GM21825 (cell line): ENCODE measurements around the gene IARS1.

Experiments used
- ATAC-seq: cut with Tn5 transposase; IDR thresholded peaks from one replicate; pipeline ENCODE4 v1.9.1; 2021; ENCODE audit warnings: mild to moderate bottlenecking, moderate library complexity; ENCODE audit not compliant: unreplicated experiment

Gene IARS1

DNA sequence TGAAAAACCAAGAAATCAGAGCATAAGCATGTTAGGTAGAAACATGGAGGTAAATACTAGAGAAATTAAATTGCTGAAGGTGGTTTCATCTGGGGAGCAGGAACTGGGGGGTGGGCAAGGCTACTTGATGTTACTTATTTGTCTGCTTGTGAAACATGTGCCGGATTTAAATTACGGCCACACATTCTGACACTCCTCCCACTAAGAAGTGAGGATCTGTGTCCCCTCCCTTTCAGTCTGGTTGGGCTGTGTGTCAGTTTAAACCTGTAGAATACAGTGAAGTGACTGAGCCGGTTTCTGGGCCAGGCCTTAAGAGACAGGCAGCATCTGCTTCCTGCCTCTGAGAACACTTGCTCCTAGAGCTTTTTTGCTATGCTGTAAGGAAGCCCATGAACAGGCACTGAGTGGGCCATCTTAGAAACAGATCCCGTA is 2.3 kb upstream of the IARS1 start:
- ATAC-seq = no peak

- no peak for ATAC-seq
These were observed 1.8 kb upstream of the IARS1 start for GRCh38 chr9:92295240-92295790.

- ATAC-seq = no peak
These were observed 790 bp upstream of the IARS1 start for GRCh38 chr9:92294297-92294676.

DNA sequence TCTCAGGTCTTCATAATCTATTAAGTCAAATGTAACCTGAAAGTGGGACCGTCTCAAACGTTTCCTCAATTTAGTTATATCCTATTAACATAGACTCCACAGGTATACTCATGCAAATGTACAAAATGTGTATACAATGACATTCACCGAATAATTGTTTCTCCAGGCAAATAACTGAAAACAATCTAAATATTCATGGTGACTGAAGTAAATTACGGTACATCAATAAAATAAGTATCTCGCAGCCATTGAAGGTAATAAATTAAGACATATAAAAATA is 482 bp downstream of the IARS1 start:
- ATAC-seq = no peak

GRCh38 chr9:92292338-92293074 is 991 bp downstream of the IARS1 start:
- no peak for ATAC-seq

- no peak for ATAC-seq
These were observed 1.9 kb downstream of the IARS1 start for GRCh38 chr9:92291577-92291976.

- no peak for ATAC-seq
These were observed 2.6 kb downstream of the IARS1 start for GRCh38 chr9:92290785-92291429.

DNA sequence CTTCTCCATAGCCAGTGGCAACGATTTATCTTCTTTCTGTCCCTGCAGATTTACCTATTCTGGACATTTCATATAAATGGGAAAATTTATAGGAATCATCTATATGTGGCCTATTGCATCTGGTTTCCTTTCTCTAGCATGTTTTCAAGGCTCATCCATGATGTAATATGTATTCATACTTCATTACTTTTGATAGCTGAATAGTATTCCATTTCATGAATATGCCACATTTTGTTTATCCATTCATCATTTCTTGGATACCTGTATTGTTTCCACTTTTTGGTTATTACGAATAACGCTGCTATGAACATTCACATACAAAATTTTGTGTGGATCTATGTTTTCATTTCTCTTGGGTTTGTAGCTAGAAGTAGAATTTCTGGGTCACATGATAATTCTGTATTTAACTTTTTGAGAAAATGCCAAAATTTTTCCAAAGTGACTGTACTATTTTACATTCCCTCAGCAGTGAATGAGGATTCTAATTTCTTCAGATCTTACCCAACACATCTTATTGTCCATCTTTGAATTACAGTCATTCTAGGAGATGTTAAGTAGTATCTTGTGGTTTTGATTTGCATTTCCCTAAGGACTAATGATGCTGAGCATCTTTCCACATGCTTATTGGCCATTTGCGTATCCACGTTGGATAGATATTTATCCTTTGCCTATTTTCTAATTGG is 3.6 kb downstream of the IARS1 start:
- no peak for ATAC-seq

- no peak for ATAC-seq
These were observed 14.2 kb downstream of the IARS1 start for GRCh38 chr9:92279302-92279701.

DNA sequence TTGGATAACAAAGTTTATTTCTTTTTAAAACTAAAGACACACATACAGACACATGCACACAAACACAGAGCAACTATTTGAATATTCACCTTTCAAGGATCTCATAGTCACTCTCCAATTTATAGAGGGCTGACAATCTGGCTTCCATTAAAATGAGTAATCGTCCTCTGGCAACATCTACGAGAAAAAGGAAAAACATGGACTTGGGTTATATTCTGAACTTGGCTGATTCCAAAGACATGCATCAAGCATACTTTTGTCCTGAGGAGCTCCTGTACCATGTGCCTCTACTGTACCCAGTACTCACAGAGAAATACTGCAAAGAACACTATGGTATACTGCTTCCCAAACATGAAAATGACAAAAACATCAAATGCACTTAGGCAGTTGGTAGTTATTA is 15.4 kb downstream of the IARS1 start:
- ATAC-seq = no peak

GRCh38 chr9:92276331-92277032 is 17.0 kb downstream of the IARS1 start:
- no peak for ATAC-seq

DNA sequence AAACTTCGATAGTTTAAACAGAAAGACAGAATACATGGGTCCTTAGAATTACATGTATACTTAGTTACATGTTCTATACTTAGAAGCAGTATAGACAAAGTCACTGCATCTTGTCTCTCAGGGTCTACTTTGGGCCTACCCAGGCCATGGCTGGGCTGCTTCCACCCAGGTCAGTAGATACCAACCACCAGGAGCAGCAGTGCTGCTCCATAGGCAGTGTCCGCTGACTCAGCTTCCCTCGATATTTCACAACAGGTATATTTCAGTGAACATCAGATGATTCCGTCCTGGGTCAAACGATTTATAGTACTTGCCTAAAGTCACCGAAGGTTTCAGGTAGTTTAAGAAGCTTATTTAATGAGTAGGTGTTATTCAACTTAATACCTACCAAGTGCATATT is 18.0 kb downstream of the IARS1 start:
- no peak for ATAC-seq

DNA sequence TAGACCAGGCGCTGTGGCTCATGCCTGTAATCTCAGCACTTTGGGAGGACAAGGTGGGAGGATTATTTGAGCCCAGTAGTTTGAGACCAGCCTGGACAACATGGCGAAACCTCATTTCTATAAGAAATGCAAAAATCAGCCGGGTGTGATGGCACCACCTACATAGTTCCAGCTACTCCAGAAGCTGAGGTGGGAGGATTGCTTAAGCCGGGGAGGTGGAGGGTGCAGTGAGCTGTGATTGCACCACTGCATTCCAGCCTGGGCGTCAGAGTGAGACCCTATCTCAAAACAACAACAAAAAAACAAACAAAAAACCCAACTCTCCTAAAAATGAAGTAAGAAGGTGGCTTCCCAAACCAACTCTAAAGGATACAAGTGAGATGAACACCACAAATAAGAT is 23.0 kb downstream of the IARS1 start:
- no peak for ATAC-seq

DNA sequence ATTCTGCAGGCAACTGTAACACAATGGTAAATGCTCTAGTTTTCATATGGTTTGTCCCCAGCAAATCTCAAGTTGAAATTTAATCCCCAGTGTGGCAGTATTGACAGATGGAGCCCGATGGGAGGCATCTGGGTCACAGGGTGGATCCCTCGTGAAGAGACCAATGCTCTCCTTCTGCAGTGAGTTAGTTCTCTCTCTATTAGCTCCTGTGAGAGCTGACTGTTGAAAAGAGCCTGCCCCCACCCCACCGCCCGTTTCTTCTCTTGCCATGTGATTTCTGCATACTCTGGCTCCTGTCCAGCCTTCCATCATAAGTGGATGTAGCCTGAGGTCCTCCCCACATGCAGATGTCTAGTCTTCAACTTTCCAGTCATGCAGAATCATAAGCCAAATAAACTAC is 27.0 kb downstream of the IARS1 start:
- ATAC-seq = no peak

- no peak for ATAC-seq
These were observed 28.3 kb downstream of the IARS1 start for GRCh38 chr9:92265154-92265553.

GRCh38 chr9:92263131-92263530 is 30.4 kb downstream of the IARS1 start:
- no peak for ATAC-seq

DNA sequence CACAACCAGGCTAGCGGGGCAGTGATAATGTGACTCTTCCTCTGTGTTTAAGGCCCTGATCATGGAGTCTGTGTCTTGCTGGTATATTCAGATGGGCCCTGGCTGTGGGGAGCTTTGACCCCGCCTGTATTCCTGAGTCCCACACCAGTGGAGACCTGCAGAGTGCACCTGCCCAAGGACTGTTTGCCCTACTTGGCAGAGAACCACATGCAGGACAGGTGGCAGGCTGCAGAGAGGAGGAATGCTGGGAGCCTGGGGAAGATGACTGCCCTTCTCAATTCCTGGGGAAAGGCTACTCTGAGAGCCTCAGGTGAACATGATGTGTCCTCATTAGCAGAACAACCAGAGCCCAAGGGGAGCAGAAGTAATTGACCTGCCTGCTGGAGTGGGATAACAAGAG is 36.2 kb downstream of the IARS1 start:
- ATAC-seq = no peak

GRCh38 chr9:92254381-92255337 is 38.8 kb downstream of the IARS1 start:
- ATAC-seq = no peak

DNA sequence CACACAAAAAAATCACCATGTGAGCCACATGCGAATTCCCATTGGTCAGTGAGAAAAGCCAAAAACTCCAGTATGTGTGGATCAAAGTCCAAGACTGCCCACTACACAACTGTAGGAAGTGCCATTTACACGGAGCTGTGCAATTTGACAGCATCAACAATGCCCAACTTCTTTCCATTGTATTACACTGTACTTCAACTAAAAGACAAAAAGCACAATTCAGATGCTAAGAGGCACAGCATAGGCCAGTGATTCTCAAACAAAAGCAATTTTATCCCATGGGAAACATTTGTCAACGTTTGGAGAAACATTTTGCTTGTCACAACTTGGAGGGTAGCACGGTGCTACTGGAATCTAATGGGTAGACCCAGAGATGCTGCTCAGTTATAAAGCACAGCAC is 39.8 kb downstream of the IARS1 start:
- ATAC-seq = no peak

DNA sequence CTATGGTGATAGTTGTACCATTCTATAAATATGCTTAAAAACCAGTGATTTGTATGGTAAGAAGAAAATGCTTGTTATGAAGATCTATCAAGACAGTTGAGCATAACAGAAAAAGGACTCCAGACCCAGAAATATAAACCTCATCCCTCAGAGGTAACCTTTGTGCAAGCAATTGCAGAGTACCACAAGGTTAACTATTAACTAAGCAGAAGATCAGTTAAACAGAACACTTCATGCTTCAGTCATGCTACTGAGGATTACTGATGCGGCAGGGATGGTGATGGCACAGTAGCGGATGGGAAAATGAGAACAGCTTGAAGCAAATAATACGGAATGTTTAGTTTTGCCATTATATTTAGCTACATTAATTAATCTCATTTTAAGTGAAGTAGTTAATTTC is 45.5 kb downstream of the IARS1 start:
- ATAC-seq = no peak
